HL-60 (cell line): ENCODE data around the gene PRKCE.

ENCODE experiments used
- GABPA ChIP-seq: IDR thresholded peaks from 2 replicates; pipeline ENCODE4 v1.6.1; 2012; ENCODE audit warnings: low read depth
- TF ChIP-seq, protein P1 (sequence below): IDR thresholded peaks from one replicate; pipeline ENCODE4 v1.5.1; 2011; ENCODE audit warnings: low read length, control low read depth, inconsistent platforms; ENCODE audit not compliant: insufficient read depth
- TF ChIP-seq, protein P2 (sequence below): IDR thresholded peaks from 2 replicates; pipeline ENCODE4 v1.6.1; 2012; ENCODE audit warnings: low read depth; ENCODE audit not compliant: insufficient replicate concordance

- TF ChIP-seq, protein P1, sequence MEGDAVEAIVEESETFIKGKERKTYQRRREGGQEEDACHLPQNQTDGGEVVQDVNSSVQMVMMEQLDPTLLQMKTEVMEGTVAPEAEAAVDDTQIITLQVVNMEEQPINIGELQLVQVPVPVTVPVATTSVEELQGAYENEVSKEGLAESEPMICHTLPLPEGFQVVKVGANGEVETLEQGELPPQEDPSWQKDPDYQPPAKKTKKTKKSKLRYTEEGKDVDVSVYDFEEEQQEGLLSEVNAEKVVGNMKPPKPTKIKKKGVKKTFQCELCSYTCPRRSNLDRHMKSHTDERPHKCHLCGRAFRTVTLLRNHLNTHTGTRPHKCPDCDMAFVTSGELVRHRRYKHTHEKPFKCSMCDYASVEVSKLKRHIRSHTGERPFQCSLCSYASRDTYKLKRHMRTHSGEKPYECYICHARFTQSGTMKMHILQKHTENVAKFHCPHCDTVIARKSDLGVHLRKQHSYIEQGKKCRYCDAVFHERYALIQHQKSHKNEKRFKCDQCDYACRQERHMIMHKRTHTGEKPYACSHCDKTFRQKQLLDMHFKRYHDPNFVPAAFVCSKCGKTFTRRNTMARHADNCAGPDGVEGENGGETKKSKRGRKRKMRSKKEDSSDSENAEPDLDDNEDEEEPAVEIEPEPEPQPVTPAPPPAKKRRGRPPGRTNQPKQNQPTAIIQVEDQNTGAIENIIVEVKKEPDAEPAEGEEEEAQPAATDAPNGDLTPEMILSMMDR: no peak
- TF ChIP-seq, protein P2, sequence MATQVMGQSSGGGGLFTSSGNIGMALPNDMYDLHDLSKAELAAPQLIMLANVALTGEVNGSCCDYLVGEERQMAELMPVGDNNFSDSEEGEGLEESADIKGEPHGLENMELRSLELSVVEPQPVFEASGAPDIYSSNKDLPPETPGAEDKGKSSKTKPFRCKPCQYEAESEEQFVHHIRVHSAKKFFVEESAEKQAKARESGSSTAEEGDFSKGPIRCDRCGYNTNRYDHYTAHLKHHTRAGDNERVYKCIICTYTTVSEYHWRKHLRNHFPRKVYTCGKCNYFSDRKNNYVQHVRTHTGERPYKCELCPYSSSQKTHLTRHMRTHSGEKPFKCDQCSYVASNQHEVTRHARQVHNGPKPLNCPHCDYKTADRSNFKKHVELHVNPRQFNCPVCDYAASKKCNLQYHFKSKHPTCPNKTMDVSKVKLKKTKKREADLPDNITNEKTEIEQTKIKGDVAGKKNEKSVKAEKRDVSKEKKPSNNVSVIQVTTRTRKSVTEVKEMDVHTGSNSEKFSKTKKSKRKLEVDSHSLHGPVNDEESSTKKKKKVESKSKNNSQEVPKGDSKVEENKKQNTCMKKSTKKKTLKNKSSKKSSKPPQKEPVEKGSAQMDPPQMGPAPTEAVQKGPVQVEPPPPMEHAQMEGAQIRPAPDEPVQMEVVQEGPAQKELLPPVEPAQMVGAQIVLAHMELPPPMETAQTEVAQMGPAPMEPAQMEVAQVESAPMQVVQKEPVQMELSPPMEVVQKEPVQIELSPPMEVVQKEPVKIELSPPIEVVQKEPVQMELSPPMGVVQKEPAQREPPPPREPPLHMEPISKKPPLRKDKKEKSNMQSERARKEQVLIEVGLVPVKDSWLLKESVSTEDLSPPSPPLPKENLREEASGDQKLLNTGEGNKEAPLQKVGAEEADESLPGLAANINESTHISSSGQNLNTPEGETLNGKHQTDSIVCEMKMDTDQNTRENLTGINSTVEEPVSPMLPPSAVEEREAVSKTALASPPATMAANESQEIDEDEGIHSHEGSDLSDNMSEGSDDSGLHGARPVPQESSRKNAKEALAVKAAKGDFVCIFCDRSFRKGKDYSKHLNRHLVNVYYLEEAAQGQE: no peak
- TF ChIP-seq GABPA: no peak
These were observed 33.8 kb downstream of the PRKCE start for GRCh38 chr2:45685260-45685659.
